Right ventricle myocardium inferior (tissue), 1 donor: Measurements from ENCODE around the gene ARHGAP28. TPM values are rescaled to one million over a fixed set of nuclear protein-coding genes. Genes with fewer than 3 reads are reported as not detected.
A peak's percentile ranks its signal among the peaks of the same experiment; 100 is the strongest.

Experiments used
- ATAC-seq: fragments of 200-7000 bp; cut with Tn5 transposase; one replicate; pipeline ENCODE4 v1.9.1; 2020; ENCODE audit warnings: mild to moderate bottlenecking, moderate library complexity
- DNase-seq: peaks from one replicate; pipeline ENCODE4 v3.0.0; 2021; ENCODE audit errors: missing footprints
- intact Hi-C: fragments of 100-400 bp; cut with DNase I; formaldehyde crosslinking; loops from one replicate; pipeline ENCODE4 v1.11.0; 2022
- total RNA-seq: library from RNA; stranded (reverse); fragmentation: NEBNext Ultra II Directional; extraction: Animal tissue kit (Norgen Biotek cat#: 25700); gene quantifications from one replicate; pipeline ENCODE4 v1.2.1, GENCODE V29; 2021
- donor health status: DM: no; HTN: yes; CAD: no; lungs with severe emphysema.

The ARHGAP28 gene
- total RNA-seq, 1 donor from 2014 or later: 1.1 TPM

- DNase-seq: no peak
- intact Hi-C loops: no loop called here
These were observed 28.4 kb downstream of the ARHGAP28 start for GRCh38 chr18:6757931-6758330.

GRCh38 chr18:6759579-6759978, 30.1 kb downstream of the ARHGAP28 start:
- ATAC-seq: no peak

More at GRCh38 chr18:6757931-6758330, 28.4 kb downstream of the ARHGAP28 start:
- no peak for ATAC-seq

GRCh38 chr18:6763524-6763923, 34.0 kb downstream of the ARHGAP28 start:
- DNase-seq: no peak
- intact Hi-C loops: no loop called here
- ATAC-seq: no peak

More at GRCh38 chr18:6759579-6759978, 30.1 kb downstream of the ARHGAP28 start:
- DNase-seq: no peak
- intact Hi-C loops: no loop called here

- intact Hi-C loops: no loop called here
- ATAC-seq (no peak), DNase-seq (no peak)
These were observed 34.9 kb downstream of the ARHGAP28 start for GRCh38 chr18:6764382-6764781.

- DNase-seq (no peak), ATAC-seq (no peak)
- intact Hi-C loops: no loop called here
These were observed 44.3 kb downstream of the ARHGAP28 start for GRCh38 chr18:6773777-6774176.

- intact Hi-C loops: no loop called here
- ATAC-seq (no peak), DNase-seq (no peak)
These were observed 45.7 kb downstream of the ARHGAP28 start for GRCh38 chr18:6775237-6775636.

- DNase-seq (no peak), ATAC-seq (no peak)
- intact Hi-C loops: no loop called here
These were observed 46.2 kb downstream of the ARHGAP28 start for GRCh38 chr18:6775702-6776101.

- ATAC-seq (peak; percentile 77), DNase-seq (no peak)
These were observed 46.7 kb downstream of the ARHGAP28 start for GRCh38 chr18:6776188-6776587.

GRCh38 chr18:6777509-6777908, 48.0 kb downstream of the ARHGAP28 start:
- no peak for ATAC-seq
- no peak for DNase-seq
- intact Hi-C loops: no loop called here

More at GRCh38 chr18:6776188-6776587, 46.7 kb downstream of the ARHGAP28 start:
- intact Hi-C loops: no loop called here

- no peak for DNase-seq
- intact Hi-C loops: no loop called here
- ATAC-seq: no peak
These were observed 49.1 kb downstream of the ARHGAP28 start for GRCh38 chr18:6778459-6779247.

GRCh38 chr18:6781142-6781714, 51.7 kb downstream of the ARHGAP28 start:
- ATAC-seq: no peak
- no peak for DNase-seq
- intact Hi-C loops: no loop called here

GRCh38 chr18:6781796-6782195, 52.3 kb downstream of the ARHGAP28 start:
- intact Hi-C loops: no loop called here
- DNase-seq (no peak), ATAC-seq (peak; percentile 28)

- DNase-seq: no peak
- ATAC-seq: no peak
- intact Hi-C loops: no loop called here
These were observed 53.3 kb downstream of the ARHGAP28 start for GRCh38 chr18:6782861-6783260.

GRCh38 chr18:6784046-6784445, 54.5 kb downstream of the ARHGAP28 start:
- ATAC-seq (no peak), DNase-seq (no peak)
- intact Hi-C loops: no loop called here

- no peak for ATAC-seq
- DNase-seq: no peak
- intact Hi-C loops: no loop called here
These were observed 55.5 kb downstream of the ARHGAP28 start for GRCh38 chr18:6785001-6785400.

GRCh38 chr18:6785411-6785810, 55.9 kb downstream of the ARHGAP28 start:
- intact Hi-C loops: no loop called here
- no peak for ATAC-seq
- DNase-seq: no peak

GRCh38 chr18:6792391-6792790, 62.9 kb downstream of the ARHGAP28 start:
- ATAC-seq: no peak
- no peak for DNase-seq
- intact Hi-C loops: no loop called here

GRCh38 chr18:6793455-6793854, 63.9 kb downstream of the ARHGAP28 start:
- intact Hi-C loops: no loop called here
- ATAC-seq (no peak), DNase-seq (no peak)

GRCh38 chr18:6793986-6794385, 64.5 kb downstream of the ARHGAP28 start:
- ATAC-seq (no peak), DNase-seq (no peak)
- intact Hi-C loops: no loop called here

GRCh38 chr18:6795307-6795706, 65.8 kb downstream of the ARHGAP28 start:
- DNase-seq (no peak), ATAC-seq (no peak)
- intact Hi-C loops: no loop called here
